Mucosa of stomach (tissue), 1 donor: ENCODE measurements around the gene SOD2.

Experiments used
- H3K27me3 ChIP-seq: one replicate; pipeline ENCODE4 v1.7.0; 2013; ENCODE audit warnings: mild to moderate bottlenecking, low read length; ENCODE audit not compliant: control insufficient read depth, insufficient read depth
- H3K36me3 ChIP-seq: one replicate; pipeline ENCODE4 v1.7.0; 2013; ENCODE audit warnings: low read length; ENCODE audit not compliant: control insufficient read depth, insufficient read depth
- H3K4me1 ChIP-seq: one replicate; pipeline ENCODE4 v1.7.0; 2013; ENCODE audit warnings: mild to moderate bottlenecking, low read length; ENCODE audit not compliant: control insufficient read depth, insufficient read depth
- H3K4me3 ChIP-seq: one replicate; pipeline ENCODE4 v1.7.0; 2013; ENCODE audit warnings: low read length
- H3K9ac ChIP-seq: one replicate; pipeline ENCODE4 v1.7.0; 2013; ENCODE audit warnings: mild to moderate bottlenecking, low read length, moderate library complexity
- H3K9me3 ChIP-seq: one replicate; pipeline ENCODE4 v1.7.0; 2013; ENCODE audit warnings: mild to moderate bottlenecking, low read length, moderate library complexity; ENCODE audit not compliant: control insufficient read depth
- donor health status: Pancreatic carcinoma.

SOD2 gene

GRCh38 chr6:159689001-159689400, 4.0 kb downstream of the SOD2 start:
- H3K27me3 ChIP-seq: no peaks in the 10 kb centered on the region
- H3K4me1 ChIP-seq: peaks cover 8% of the 10 kb centered on the region
- no peak overlapping the region for H3K9ac ChIP-seq
- no peak overlapping the region for H3K4me3 ChIP-seq
- H3K9me3 ChIP-seq: no peaks in the 10 kb centered on the region
- H3K36me3 ChIP-seq: no peaks in the 10 kb centered on the region

- H3K36me3 ChIP-seq: no peaks in the 10 kb centered on the region
- peaks cover 4% of the 10 kb centered on the region for H3K4me1 ChIP-seq
Measured at GRCh38 chr6:159688266-159688905, 4.7 kb downstream of the SOD2 start.

GRCh38 chr6:159687341-159687740, 5.7 kb downstream of the SOD2 start:
- Histone ChIP-seq H3K4me3 (no peak overlapping the region), H3K36me3 (no peaks in the 10 kb centered on the region), H3K4me1 (peaks cover 4% of the 10 kb centered on the region), H3K9ac (no peak overlapping the region), H3K9me3 (no peaks in the 10 kb centered on the region), H3K27me3 (no peaks in the 10 kb centered on the region)

More at GRCh38 chr6:159688266-159688905, 4.7 kb downstream of the SOD2 start:
- H3K9me3 ChIP-seq: no peaks in the 10 kb centered on the region
- H3K27me3 ChIP-seq: no peaks in the 10 kb centered on the region
- H3K9ac ChIP-seq: no peak overlapping the region
- no peak overlapping the region for H3K4me3 ChIP-seq

GRCh38 chr6:159686703-159687102, 6.3 kb downstream of the SOD2 start:
- Histone ChIP-seq H3K36me3 (no peaks in the 10 kb centered on the region), H3K9me3 (no peaks in the 10 kb centered on the region), H3K9ac (no peak overlapping the region), H3K27me3 (no peaks in the 10 kb centered on the region), H3K4me1 (peaks cover under 1% of the 10 kb centered on the region), H3K4me3 (no peak overlapping the region)

GRCh38 chr6:159686040-159686439, 7.0 kb downstream of the SOD2 start:
- no peaks in the 10 kb centered on the region for H3K9me3 ChIP-seq
- no peaks in the 10 kb centered on the region for H3K27me3 ChIP-seq
- no peaks in the 10 kb centered on the region for H3K4me1 ChIP-seq
- no peak overlapping the region for H3K4me3 ChIP-seq
- H3K9ac ChIP-seq: no peak overlapping the region
- H3K36me3 ChIP-seq: no peaks in the 10 kb centered on the region

GRCh38 chr6:159684013-159684304, 9.1 kb downstream of the SOD2 start:
- Histone ChIP-seq H3K4me3 (no peak overlapping the region), H3K36me3 (no peaks in the 10 kb centered on the region), H3K27me3 (no peaks in the 10 kb centered on the region), H3K9me3 (no peaks in the 10 kb centered on the region), H3K4me1 (no peaks in the 10 kb centered on the region), H3K9ac (no peak overlapping the region)

- Histone ChIP-seq H3K9ac (no peak overlapping the region), H3K4me1 (no peaks in the 10 kb centered on the region), H3K36me3 (no peaks in the 10 kb centered on the region), H3K9me3 (no peaks in the 10 kb centered on the region), H3K4me3 (no peak overlapping the region), H3K27me3 (no peaks in the 10 kb centered on the region)
Measured at GRCh38 chr6:159682810-159683209, 10.2 kb downstream of the SOD2 start.

GRCh38 chr6:159682295-159682694, 10.7 kb downstream of the SOD2 start:
- Histone ChIP-seq H3K9me3 (no peaks in the 10 kb centered on the region), H3K4me1 (no peaks in the 10 kb centered on the region)

GRCh38 chr6:159681191-159681880, 11.7 kb downstream of the SOD2 start:
- H3K27me3 ChIP-seq: no peaks in the 10 kb centered on the region
- H3K9ac ChIP-seq: no peak overlapping the region
- H3K9me3 ChIP-seq: no peaks in the 10 kb centered on the region
- no peaks in the 10 kb centered on the region for H3K36me3 ChIP-seq
- H3K4me3 ChIP-seq: no peak overlapping the region
- H3K4me1 ChIP-seq: no peaks in the 10 kb centered on the region

More at GRCh38 chr6:159682295-159682694, 10.7 kb downstream of the SOD2 start:
- Histone ChIP-seq H3K9ac (no peak overlapping the region), H3K36me3 (no peaks in the 10 kb centered on the region), H3K27me3 (no peaks in the 10 kb centered on the region), H3K4me3 (no peak overlapping the region)

- Histone ChIP-seq H3K36me3 (no peaks in the 10 kb centered on the region), H3K4me3 (no peak overlapping the region), H3K27me3 (no peaks in the 10 kb centered on the region), H3K9me3 (no peaks in the 10 kb centered on the region), H3K4me1 (no peaks in the 10 kb centered on the region), H3K9ac (no peak overlapping the region)
Measured at GRCh38 chr6:159680104-159680503, 12.9 kb downstream of the SOD2 start.

GRCh38 chr6:159679091-159680077, 13.7 kb downstream of the SOD2 start:
- Histone ChIP-seq H3K9me3 (no peaks in the 10 kb centered on the region), H3K36me3 (no peaks in the 10 kb centered on the region), H3K4me3 (no peak overlapping the region), H3K4me1 (no peaks in the 10 kb centered on the region), H3K9ac (no peak overlapping the region), H3K27me3 (no peaks in the 10 kb centered on the region)

- no peak overlapping the region for H3K9ac ChIP-seq
- no peak overlapping the region for H3K4me3 ChIP-seq
- no peaks in the 10 kb centered on the region for H3K9me3 ChIP-seq
- H3K27me3 ChIP-seq: no peaks in the 10 kb centered on the region
- H3K36me3 ChIP-seq: no peaks in the 10 kb centered on the region
- H3K4me1 ChIP-seq: no peaks in the 10 kb centered on the region
Measured at GRCh38 chr6:159678574-159678973, 14.5 kb downstream of the SOD2 start.
